Heart left ventricle (tissue), 16 donors: ENCODE data around the gene IL11RA. TPM values are rescaled to one million over a fixed set of nuclear protein-coding genes. Genes with fewer than 3 reads are reported as not detected.

ENCODE experiments used
- ATAC-seq, 4 donors: fragments of 200-7000 bp; cut with Tn5 transposase; one replicate each; pipeline ENCODE4 v1.9.1; 2020 to 2022; ENCODE audit warnings: moderate library complexity in 4 of 4, mild to moderate bottlenecking in 3 of 4, moderate number of reproducible peaks in 1 of 4
- DNase-seq, 5 donors: peaks; one replicate each; pipeline ENCODE4 v3.0.0-alpha.2; 2020
- H3K27ac ChIP-seq, 12 donors: fragments of 200-600 bp; sonication (generic) in 4 of 12; one replicate each; pipeline versions ENCODE4 v1.5.0 to v1.8.0; 2016 to 2022; ENCODE audit warnings: mild to moderate bottlenecking in 2 of 12
- H3K27me3 ChIP-seq, 9 donors: fragments of 200-600 bp; sonication (generic) in 2 of 9; one replicate each; pipeline versions ENCODE4 v1.5.1 to v1.8.0; 2016 to 2022; ENCODE audit warnings: mild to moderate bottlenecking in 3 of 9
- H3K36me3 ChIP-seq, 9 donors: fragments of 200-600 bp; sonication (generic) in 2 of 9; one replicate each; pipeline versions ENCODE4 v1.5.0 to v1.8.0; 2018 to 2022; ENCODE audit warnings: mild to moderate bottlenecking in 2 of 9
- H3K4me1 ChIP-seq, 12 donors: fragments of 200-600 bp; sonication (generic) in 4 of 12; one replicate each; pipeline versions ENCODE4 v1.5.0 to v1.8.0; 2016 to 2022; ENCODE audit warnings: mild to moderate bottlenecking in 3 of 12
- H3K4me3 ChIP-seq, 12 donors: fragments of 200-600 bp; sonication (generic) in 4 of 12; one replicate each; pipeline versions ENCODE4 v1.5.0 to v1.8.0; 2017 to 2022; ENCODE audit warnings: mild to moderate bottlenecking in 9 of 12, moderate library complexity in 4 of 12
- H3K9me3 ChIP-seq, 12 donors: fragments of 200-600 bp; sonication (generic) in 4 of 12; one replicate each; pipeline versions ENCODE4 v1.5.0 to v1.8.0; 2016 to 2022; ENCODE audit warnings: mild to moderate bottlenecking in 1 of 12
- POLR2A ChIP-seq, 2 donors: fragments of 450-650 bp; IDR thresholded peaks; one replicate each; pipeline ENCODE4 v1.6.1; 2017; ENCODE audit warnings: antibody characterized with exemption in 2 of 2, mild to moderate bottlenecking in 2 of 2, moderate library complexity in 2 of 2
- WGBS, 4 donors: extraction: QIAGEN DNeasy Blood & Tissue Kit in 2 of 4; methylation state at CpG; one replicate each; pipeline versions ENCODE4 v1.1.5 to v1.1.7; 2013 to 2018; 5-methylcytosine and 5-hydroxymethylcytosine counted together
- intact Hi-C, 10 donors: fragments of 100-400 bp; cut with DNase I; formaldehyde crosslinking; loops; one replicate each; pipeline versions ENCODE4 v1.11.1 to v1.14.2; 2022
- polyA plus RNA-seq, 2 donors: library from polyadenylated mRNA; stranded (reverse); fragments of 200-250 nt; gene quantifications; one replicate each; pipeline ENCODE4 v1.2.3, GENCODE V29; 2013
- total RNA-seq, 9 donors: library from RNA; depleted of rRNA in 2 of 9; stranded (reverse); fragments of >200 nt in 2 of 9; fragmentation: NEBNext Ultra II Directional in 3 of 9; extraction: Animal tissue kit (Norgen Biotek cat#: 25700) in 3 of 9; gene quantifications; one replicate each; pipeline versions ENCODE4 v1.1.0 to v1.2.4, GENCODE V29; 2016 to 2023
- TF ChIP-seq, protein P1 (sequence below), 12 donors: fragments of 200-600 bp; sonication (generic) in 4 of 12; IDR thresholded peaks; one replicate each; pipeline versions ENCODE4 v1.5.0 to v1.8.0; 2018 to 2022; ENCODE audit warnings: antibody characterized with exemption in 12 of 12, mild to moderate bottlenecking in 5 of 12
- donor health status: ischemic (EF 13 %, LVEDD 7.1; RV severe dilation, severe dysfunction).
- donor health status: healthy with polysubstance abuse.
- donor health status: DM: no; HTN: yes; CAD: no.
- donor health status: DM: no; HTN: no; CAD: no.
- donor health status: ischemic (EF 25% LVEDD 6.9; RV normal size, moderate dysfunction).
- donor health status: ischemic (EF 25% LVEDD 5.7; RV mildly dilated, moderate dysfunction).
- donor health status: healthy.
- donor health status: DM: yes; HTN: yes; CAD: no.
- donor health status: ischemic (EF 35%, LVEDD 5.7; RV mildly dilated, moderate dysfunction).
- donor health status: nonischemic (EF 11% LVEDD 7.7; RV severe dilation, severe dysfunction).
- donor health status: DM: yes; HTN: yes; CAD: no.
- donor health status: PGD.
- donor health status: ischemic (EF 29% LVEDD 5.4; RV normal size, mild dysfunction).
- donor health status: nonischemic (EF 23%, LVEDD 6.1; RV moderate dilation, normal function).

IL11RA gene
- total and polyA plus RNA-seq, 11 donors, result 20.8 to 113 (median 45.5) TPM

DNA sequence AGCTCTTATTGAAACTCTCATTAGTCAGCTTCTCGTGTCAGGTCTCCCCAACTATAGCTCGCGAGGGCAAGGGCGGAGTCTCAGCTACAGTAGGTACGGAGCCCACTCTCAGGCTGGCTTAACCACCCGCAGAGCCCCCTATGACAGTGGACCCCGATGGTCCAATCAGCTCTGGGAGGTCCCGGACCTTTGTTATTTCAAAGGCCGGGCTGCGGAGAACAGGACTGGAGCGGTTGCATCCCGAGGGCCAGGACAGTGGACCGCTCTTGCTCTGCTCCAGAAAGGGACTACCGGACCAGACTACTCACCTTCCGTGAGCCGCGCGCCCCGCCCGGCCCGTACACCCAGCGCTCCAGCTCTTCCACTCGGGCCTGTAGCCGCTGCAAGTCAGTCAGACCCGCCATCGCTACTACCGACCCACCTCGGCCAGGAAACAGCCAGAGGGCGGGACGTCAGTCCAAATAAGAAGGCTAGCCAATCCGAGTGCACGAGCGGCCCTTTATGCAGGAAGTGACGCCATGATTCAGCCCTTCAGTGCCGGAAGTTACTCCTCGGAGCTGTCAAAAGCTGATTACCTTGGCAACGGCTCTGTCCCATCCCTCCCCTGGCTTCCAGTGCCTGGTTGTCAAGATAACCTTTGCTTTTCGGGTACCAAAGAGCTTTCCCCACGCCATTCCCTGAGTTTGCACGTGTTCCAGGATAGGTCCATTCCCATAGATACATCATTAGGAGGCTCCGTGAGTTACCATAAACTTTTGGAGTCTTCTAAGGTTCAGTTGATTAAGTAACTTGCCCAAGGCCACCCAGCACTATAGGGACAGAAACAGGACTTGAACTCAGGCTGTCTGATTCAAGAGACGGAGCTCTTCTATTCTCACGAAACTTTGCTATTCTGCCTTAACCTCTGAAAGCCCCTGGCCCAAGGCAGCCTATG is 31.7 kb upstream of the IL11RA start, which contains the start of gene DCTN3:
Gene DCTN3 (minus strand): TSS at position 435 of the 934 bp plus-strand sequence. CDS start 31 bp downstream, at position 404.
- intact Hi-C loops, result no loop called here
- Histone ChIP-seq H3K4me1 (peaks cover 0 to 33% (median 20%) of the 10 kb centered on the region in 12 donors), H3K9me3 (no peaks in the 10 kb centered on the region), H3K4me3 (peak within 1 kb of the TSS; percentile 63 to 99 (median 79)), H3K27ac (peak within 1 kb of the TSS in 7 of 12 donors; percentile 37 to 75 (median 51)), H3K36me3 (peaks cover 0 to 35% (median 34%) of the 10 kb centered on the region in 9 donors), H3K27me3 (peaks cover 15 to 39% (median 35%) of the 10 kb centered on the region in 9 donors)
- TF ChIP-seq POLR2A (IDR thresholded peaks at IDR 0.05), result peak in 1 of 2 donors; percentile 38
- TF ChIP-seq, protein P1, sequence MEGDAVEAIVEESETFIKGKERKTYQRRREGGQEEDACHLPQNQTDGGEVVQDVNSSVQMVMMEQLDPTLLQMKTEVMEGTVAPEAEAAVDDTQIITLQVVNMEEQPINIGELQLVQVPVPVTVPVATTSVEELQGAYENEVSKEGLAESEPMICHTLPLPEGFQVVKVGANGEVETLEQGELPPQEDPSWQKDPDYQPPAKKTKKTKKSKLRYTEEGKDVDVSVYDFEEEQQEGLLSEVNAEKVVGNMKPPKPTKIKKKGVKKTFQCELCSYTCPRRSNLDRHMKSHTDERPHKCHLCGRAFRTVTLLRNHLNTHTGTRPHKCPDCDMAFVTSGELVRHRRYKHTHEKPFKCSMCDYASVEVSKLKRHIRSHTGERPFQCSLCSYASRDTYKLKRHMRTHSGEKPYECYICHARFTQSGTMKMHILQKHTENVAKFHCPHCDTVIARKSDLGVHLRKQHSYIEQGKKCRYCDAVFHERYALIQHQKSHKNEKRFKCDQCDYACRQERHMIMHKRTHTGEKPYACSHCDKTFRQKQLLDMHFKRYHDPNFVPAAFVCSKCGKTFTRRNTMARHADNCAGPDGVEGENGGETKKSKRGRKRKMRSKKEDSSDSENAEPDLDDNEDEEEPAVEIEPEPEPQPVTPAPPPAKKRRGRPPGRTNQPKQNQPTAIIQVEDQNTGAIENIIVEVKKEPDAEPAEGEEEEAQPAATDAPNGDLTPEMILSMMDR (IDR thresholded peaks at IDR 0.05), result peak in 1 of 12 donors; percentile 34
- ATAC-seq (peak; percentile 97 to 99 (median 98)), DNase-seq (peak; percentile 93 to 96 (median 94))
- WGBS, 4 donors, result 4 to 12% (median 5%) methylated on average over 17 to 43 of the region's 43 CpGs

DNA sequence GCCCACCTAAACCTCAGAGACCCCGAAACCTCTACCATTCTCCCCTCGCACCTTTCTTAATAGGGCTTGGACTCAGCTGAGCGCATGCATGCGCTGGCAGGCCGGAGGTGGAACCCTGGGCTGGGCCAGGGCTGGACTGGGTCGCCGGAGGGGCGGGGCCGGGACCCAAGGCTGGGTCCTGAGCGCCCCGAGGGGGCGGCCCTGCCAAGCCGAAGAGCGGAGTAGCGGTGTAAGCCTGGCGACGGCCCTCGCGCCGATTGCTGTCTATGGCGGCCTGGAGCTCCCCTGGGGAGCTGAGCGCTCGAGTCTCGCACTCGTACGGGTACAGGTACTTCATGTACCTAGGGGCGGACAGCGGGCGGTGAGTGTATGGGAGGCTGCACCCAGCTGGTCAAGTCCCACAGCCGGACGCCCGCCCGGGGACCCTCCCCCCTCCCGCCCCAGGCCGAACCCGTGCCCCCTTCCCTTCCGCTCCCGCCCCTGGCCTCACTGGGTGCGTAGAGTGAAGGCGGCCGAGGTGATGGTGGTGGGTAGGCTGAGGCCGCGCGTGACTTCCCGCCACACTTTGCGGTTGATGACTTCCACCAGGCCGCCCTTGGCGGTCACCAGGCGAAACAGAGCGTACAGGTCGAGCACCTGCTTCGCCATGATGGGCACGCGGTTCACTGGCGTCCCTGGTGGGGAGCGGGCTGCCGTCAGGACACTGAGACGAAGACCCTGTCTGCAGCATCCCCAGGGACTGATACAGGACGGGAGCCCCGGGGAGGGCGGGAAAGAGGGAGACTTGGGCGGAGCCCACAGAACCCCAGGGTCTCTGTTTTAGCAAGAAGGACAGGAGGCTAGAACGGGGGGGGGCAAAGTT is 28.4 kb upstream of the IL11RA start:
- WGBS, 4 donors, result 11 to 23% (median 17%) methylated on average over 22 to 63 of the region's 63 CpGs
- peak overlapping the region in 5 of 12 donors; percentile 3 to 28 (median 8) for H3K4me3 ChIP-seq
- H3K4me1 ChIP-seq, result peaks cover 0 to 37% (median 25%) of the 10 kb centered on the region in 12 donors
- intact Hi-C loops, result no loop called here
- TF ChIP-seq, protein P1 (IDR thresholded peaks at IDR 0.05), result no peak
- TF ChIP-seq POLR2A (IDR thresholded peaks at IDR 0.05), result no peak
- peak in 1 of 5 donors; percentile 64 for DNase-seq
- no peak for ATAC-seq
- H3K27ac ChIP-seq, result no peak overlapping the region
- H3K36me3 ChIP-seq, result peaks cover 0 to 2% (median 1%) of the 10 kb centered on the region in 9 donors
- H3K27me3 ChIP-seq, result peaks cover 39 to 72% (median 68%) of the 10 kb centered on the region in 9 donors
- no peaks in the 10 kb centered on the region for H3K9me3 ChIP-seq

DNA sequence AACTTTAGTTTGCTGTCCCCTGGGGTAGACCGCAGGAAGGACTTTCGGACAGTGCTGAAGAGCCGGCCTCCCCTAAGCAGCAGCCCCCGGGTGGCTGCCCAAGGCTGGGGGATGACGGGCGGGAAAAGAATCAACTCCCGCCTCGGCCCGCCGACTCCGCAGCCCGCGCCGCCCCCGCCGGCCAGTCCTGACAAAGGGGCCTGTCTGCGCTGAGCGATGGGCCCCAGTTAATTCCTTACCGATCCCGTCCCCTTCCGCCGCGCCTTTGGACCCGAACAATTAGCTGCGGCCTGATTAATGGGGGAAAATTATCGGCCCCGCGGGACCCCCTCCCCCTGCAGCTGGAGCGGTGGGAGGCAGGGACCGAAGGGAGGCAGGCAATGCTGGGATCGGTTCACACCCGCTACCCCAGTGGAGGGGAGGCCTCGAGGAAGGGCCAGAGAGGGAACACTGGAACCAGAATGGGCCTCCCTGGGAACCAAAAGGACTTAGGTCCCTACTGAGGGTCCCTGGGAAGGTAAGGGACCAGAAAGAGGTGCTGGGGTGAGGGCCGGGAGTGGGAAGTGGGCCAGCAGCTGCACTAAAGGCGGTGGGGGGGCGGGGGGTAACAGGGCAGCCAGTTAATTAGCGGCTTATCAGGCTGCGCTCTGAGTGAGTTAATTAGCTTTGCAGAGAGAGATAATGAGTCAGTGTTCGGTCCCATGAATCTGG is 27.4 kb upstream of the IL11RA start:
- peaks cover 0 to 38% (median 20%) of the 10 kb centered on the region in 12 donors for H3K4me1 ChIP-seq
- H3K27me3 ChIP-seq, result peaks cover 39 to 82% (median 76%) of the 10 kb centered on the region in 9 donors
- intact Hi-C loops, result no loop called here
- WGBS, 4 donors, result 12 to 20% (median 17%) methylated on average over 26 to 39 of the region's 39 CpGs
- H3K27ac ChIP-seq, result no peak overlapping the region
- TF ChIP-seq, protein P1 (IDR thresholded peaks at IDR 0.05), result no peak
- no peak for TF ChIP-seq POLR2A (IDR thresholded peaks at IDR 0.05)
- no peak overlapping the region for H3K4me3 ChIP-seq
- no peak for DNase-seq
- H3K36me3 ChIP-seq, result no peaks in the 10 kb centered on the region
- no peaks in the 10 kb centered on the region for H3K9me3 ChIP-seq
- ATAC-seq, result no peak
